GM19467 (cell line): ENCODE measurements around the gene ANKRD9.
A peak's percentile ranks its signal among the peaks of the same experiment; 100 is the strongest.

Experiments
- ATAC-seq: cut with Tn5 transposase; IDR thresholded peaks from one replicate; pipeline ENCODE4 v1.9.1; 2021; ENCODE audit warnings: mild to moderate bottlenecking, moderate library complexity; ENCODE audit not compliant: unreplicated experiment

ANKRD9 gene

GRCh38 chr14:102513899-102514772 is 4.6 kb upstream of the ANKRD9 start:
- no peak for ATAC-seq

GRCh38 chr14:102512793-102513300 is 3.3 kb upstream of the ANKRD9 start:
- ATAC-seq = no peak

- ATAC-seq = no peak
Measured at GRCh38 chr14:102511538-102511937, 2.0 kb upstream of the ANKRD9 start.

- no peak for ATAC-seq
Measured at GRCh38 chr14:102510616-102511520, 1.3 kb upstream of the ANKRD9 start.

GRCh38 chr14:102508774-102509745 is 516 bp downstream of the ANKRD9 start:
- peak; percentile 7 for ATAC-seq

GRCh38 chr14:102508410-102508773 is 1.2 kb downstream of the ANKRD9 start:
- no peak for ATAC-seq

GRCh38 chr14:102507857-102508312 is 1.7 kb downstream of the ANKRD9 start:
- no peak for ATAC-seq

GRCh38 chr14:102507081-102507856 is 2.3 kb downstream of the ANKRD9 start:
- ATAC-seq = no peak

GRCh38 chr14:102506626-102506925 is 3.0 kb downstream of the ANKRD9 start:
- no peak for ATAC-seq

- no peak for ATAC-seq
Measured at GRCh38 chr14:102505775-102506625, 3.6 kb downstream of the ANKRD9 start.

- ATAC-seq = no peak
Measured at GRCh38 chr14:102505000-102505619, 4.5 kb downstream of the ANKRD9 start.

GRCh38 chr14:102504328-102504999 is 5.1 kb downstream of the ANKRD9 start:
- no peak for ATAC-seq

- ATAC-seq = no peak
Measured at GRCh38 chr14:102503641-102504327, 5.8 kb downstream of the ANKRD9 start.

GRCh38 chr14:102502571-102502970 is 7.0 kb downstream of the ANKRD9 start:
- no peak for ATAC-seq

GRCh38 chr14:102501751-102502315 is 7.7 kb downstream of the ANKRD9 start:
- no peak for ATAC-seq

- no peak for ATAC-seq
Measured at GRCh38 chr14:102500713-102501112, 8.9 kb downstream of the ANKRD9 start.

GRCh38 chr14:102500158-102500662 is 9.4 kb downstream of the ANKRD9 start:
- ATAC-seq = no peak
